Measurements from ENCODE around the gene GRIK1. TPM values are rescaled to one million over a fixed set of nuclear protein-coding genes. Genes with fewer than 3 reads are reported as not detected.

GRIK1 gene
- total RNA-seq, 4 donors from 2014 or later: not detected

- intact Hi-C loops (cut with DNase I; ENCODE audit: low total_unique reads) (no loop called here), in situ Hi-C loops (cut with MboI; ENCODE audit: low pct_ligation_motif_present in 1 of 4, low pct_unique_long_range_greater_than_20kb in 1 of 4, low sequenced_read_pairs in 3 of 4) (loop anchor here (25.0 kb wide), 3 partner anchors 340 to 715 kb away; no protein-coding TSS in a partner anchor)
- 91 to 95% methylated on average over 3 of the region's 3 CpGs for WGBS, 2 donors (ENCODE audit: low coverage in 1 of 2)
- no peak for DNase-seq
- no peaks in the 10 kb centered on the region for H3K36me3 ChIP-seq
- peaks cover 0 to 1% of the 10 kb centered on the region in 2 donors for H3K9me3 ChIP-seq
- no peaks in the 10 kb centered on the region for H3K27me3 ChIP-seq
- no peak overlapping the region for H3K27ac ChIP-seq
- no peak overlapping the region for H3K4me3 ChIP-seq
- no peaks in the 10 kb centered on the region for H3K4me1 ChIP-seq
- TF ChIP-seq CTCF (IDR thresholded peaks at IDR 0.05): no peak
- TF ChIP-seq POLR2A (IDR thresholded peaks at IDR 0.05): no peak
- no peak for TF ChIP-seq EP300 (IDR thresholded peaks at IDR 0.05; ENCODE audit: low read depth)
- TF ChIP-seq POLR2AphosphoS5 (IDR thresholded peaks at IDR 0.05): no peak
These were observed 112.6 kb downstream of the GRIK1 start for GRCh38 chr21:29827236-29827635.

- intact Hi-C loops (cut with DNase I; ENCODE audit: low total_unique reads): no loop called here
- Histone ChIP-seq H3K27me3 (no peaks in the 10 kb centered on the region), H3K36me3 (no peaks in the 10 kb centered on the region), H3K4me1 (no peaks in the 10 kb centered on the region), H3K9me3 (no peaks in the 10 kb centered on the region), H3K4me3 (no peak overlapping the region), H3K27ac (no peak overlapping the region)
- 86 to 90% methylated on average over 1 of the region's 1 CpG for WGBS, 2 donors (ENCODE audit: low coverage in 1 of 2)
- in situ Hi-C loops (cut with MboI; ENCODE audit: low pct_ligation_motif_present in 1 of 4, low pct_unique_long_range_greater_than_20kb in 1 of 4, low sequenced_read_pairs in 3 of 4): loop anchor here (25.0 kb wide), 3 partner anchors 339 to 714 kb away; no protein-coding TSS in a partner anchor
- TF ChIP-seq POLR2A (IDR thresholded peaks at IDR 0.05) (no peak), EP300 (IDR thresholded peaks at IDR 0.05; ENCODE audit: low read depth) (no peak), CTCF (IDR thresholded peaks at IDR 0.05) (no peak), POLR2AphosphoS5 (IDR thresholded peaks at IDR 0.05) (no peak)
- DNase-seq: no peak
These were observed 113.4 kb downstream of the GRIK1 start for GRCh38 chr21:29826386-29826785.

GRCh38 chr21:29825936-29826335 is 113.9 kb downstream of the GRIK1 start:
- in situ Hi-C loops (cut with MboI; ENCODE audit: low pct_ligation_motif_present in 1 of 4, low pct_unique_long_range_greater_than_20kb in 1 of 4, low sequenced_read_pairs in 3 of 4): loop anchor here (25.0 kb wide), 3 partner anchors 339 to 714 kb away; no protein-coding TSS in a partner anchor
- H3K9me3 ChIP-seq: no peaks in the 10 kb centered on the region
- no peaks in the 10 kb centered on the region for H3K27me3 ChIP-seq
- H3K4me3 ChIP-seq: no peak overlapping the region
- DNase-seq: no peak
- TF ChIP-seq POLR2AphosphoS5 (IDR thresholded peaks at IDR 0.05): no peak
- TF ChIP-seq POLR2A (IDR thresholded peaks at IDR 0.05): no peak
- TF ChIP-seq EP300 (IDR thresholded peaks at IDR 0.05; ENCODE audit: low read depth): no peak
- no peak for TF ChIP-seq CTCF (IDR thresholded peaks at IDR 0.05)
- intact Hi-C loops (cut with DNase I; ENCODE audit: low total_unique reads): no loop called here
- no peaks in the 10 kb centered on the region for H3K4me1 ChIP-seq
- H3K27ac ChIP-seq: no peak overlapping the region
- 71 to 76% methylated on average over 2 of the region's 2 CpGs for WGBS, 2 donors (ENCODE audit: low coverage in 1 of 2)
- H3K36me3 ChIP-seq: no peaks in the 10 kb centered on the region

GRCh38 chr21:29825345-29825744 is 114.5 kb downstream of the GRIK1 start:
- H3K4me3 ChIP-seq: no peak overlapping the region
- no peak for DNase-seq
- H3K36me3 ChIP-seq: no peaks in the 10 kb centered on the region
- H3K27me3 ChIP-seq: no peaks in the 10 kb centered on the region
- H3K9me3 ChIP-seq: no peaks in the 10 kb centered on the region
- intact Hi-C loops (cut with DNase I; ENCODE audit: low total_unique reads): no loop called here
- in situ Hi-C loops (cut with MboI; ENCODE audit: low pct_ligation_motif_present in 1 of 4, low pct_unique_long_range_greater_than_20kb in 1 of 4, low sequenced_read_pairs in 3 of 4): loop anchor here (25.0 kb wide), 3 partner anchors 338 to 713 kb away; no protein-coding TSS in a partner anchor
- no peaks in the 10 kb centered on the region for H3K4me1 ChIP-seq
- no peak overlapping the region for H3K27ac ChIP-seq
- no peak for TF ChIP-seq POLR2A (IDR thresholded peaks at IDR 0.05)
- no peak for TF ChIP-seq CTCF (IDR thresholded peaks at IDR 0.05)
- no peak for TF ChIP-seq EP300 (IDR thresholded peaks at IDR 0.05; ENCODE audit: low read depth)
- TF ChIP-seq POLR2AphosphoS5 (IDR thresholded peaks at IDR 0.05): no peak
